ENCODE results near the gene SLC22A4. TPM values are rescaled to one million over a fixed set of nuclear protein-coding genes. Genes with fewer than 3 reads are reported as not detected.

Gene SLC22A4
- total and polyA plus RNA-seq, 7 donors: 1.1 to 17.5 (median 2.8) TPM

- TF ChIP-seq CTCF (IDR thresholded peaks at IDR 0.05): no peak
- H3K27ac ChIP-seq: peak within 1 kb of the TSS; percentile 97
- 0 to 1% (median 0%) methylated on average over 55 to 83 of the region's 83 CpGs for WGBS, 3 donors
- no peaks in the 10 kb centered on the region for H3K9me3 ChIP-seq
- H3K4me1 ChIP-seq: peaks cover 32% of the 10 kb centered on the region
- peak within 1 kb of the TSS; percentile 89 for H3K4me3 ChIP-seq
- ATAC-seq: peak; percentile 77 to 88 (median 81)
- peaks cover 0 to 20% of the 10 kb centered on the region in 2 donors for H3K36me3 ChIP-seq (ENCODE audit: insufficient read depth in 1 of 2, low read depth in 1 of 2)
- DNase-seq: peak; percentile 75 to 85
- no peaks in the 10 kb centered on the region for H3K27me3 ChIP-seq (ENCODE audit: insufficient read depth in 3 of 3, low read length in 2 of 3)
- intact Hi-C loops (cut with DNase I): loop anchor here (2.0 to 10.0 kb wide), 4 partner anchors 77 to 495 kb away; partner anchors contain the start of genes GDF9 (in 1 of the 2), SLC22A4 (in 1 of the 2) and UQCRQ (in 1 of the 2)
Measured at GRCh38 chr5:132369474-132370180, 75.4 kb downstream of the SLC22A4 start, which contains the start of gene SLC22A5. TSS of gene SLC22A5 (plus strand) at chr5:132369710. CDS start at chr5:132369973, 263 bp downstream.

- Histone ChIP-seq H3K9me3 (no peaks in the 10 kb centered on the region), H3K4me3 (peak overlapping the region; percentile 89), H3K27me3 (ENCODE audit: insufficient read depth in 3 of 3, low read length in 2 of 3) (no peaks in the 10 kb centered on the region), H3K36me3 (ENCODE audit: insufficient read depth in 1 of 2, low read depth in 1 of 2) (peaks cover 0 to 20% of the 10 kb centered on the region in 2 donors), H3K27ac (peak overlapping the region; percentile 97), H3K4me1 (peaks cover 32% of the 10 kb centered on the region)
- intact Hi-C loops (cut with DNase I): loop anchor here in 1 of 2 donors (2.0 to 10.0 kb wide), 3 partner anchors 78 to 494 kb away; partner anchors contain the start of genes GDF9 and UQCRQ
- 14 to 20% (median 16%) methylated on average over 30 to 34 of the region's 34 CpGs for WGBS, 3 donors
- DNase-seq (peak in 1 of 2 donors; percentile 63), ATAC-seq (peak; percentile 17 to 39 (median 24))
- no peak for TF ChIP-seq CTCF (IDR thresholded peaks at IDR 0.05)
Measured at GRCh38 chr5:132370181-132370970, 76.2 kb downstream of the SLC22A4 start.

GRCh38 chr5:132370971-132371602 lies 76.9 kb downstream of the SLC22A4 start:
- H3K9me3 ChIP-seq: no peaks in the 10 kb centered on the region
- WGBS, 3 donors: 46 to 72% (median 46%) methylated on average over 19 of the region's 19 CpGs
- ATAC-seq: peak in 3 of 4 donors; percentile 40 to 71 (median 51)
- no peak for TF ChIP-seq CTCF (IDR thresholded peaks at IDR 0.05)
- H3K4me1 ChIP-seq: peaks cover 35% of the 10 kb centered on the region
- intact Hi-C loops (cut with DNase I): loop anchor here in 1 of 2 donors (2.0 to 10.0 kb wide), 3 partner anchors 78 to 494 kb away; partner anchors contain the start of genes GDF9 and UQCRQ
- no peaks in the 10 kb centered on the region for H3K27me3 ChIP-seq (ENCODE audit: insufficient read depth in 3 of 3, low read length in 2 of 3)
- H3K4me3 ChIP-seq: peak overlapping the region; percentile 89
- peak overlapping the region; percentile 97 for H3K27ac ChIP-seq
- peak in 1 of 2 donors; percentile 70 for DNase-seq
- H3K36me3 ChIP-seq (ENCODE audit: insufficient read depth in 1 of 2, low read depth in 1 of 2): peaks cover 0 to 17% of the 10 kb centered on the region in 2 donors

- Histone ChIP-seq H3K4me1 (peaks cover 40% of the 10 kb centered on the region), H3K9me3 (no peaks in the 10 kb centered on the region), H3K27me3 (ENCODE audit: insufficient read depth in 3 of 3, low read length in 2 of 3) (no peaks in the 10 kb centered on the region), H3K36me3 (ENCODE audit: insufficient read depth in 1 of 2, low read depth in 1 of 2) (peaks cover 0 to 12% of the 10 kb centered on the region in 2 donors), H3K4me3 (peak overlapping the region; percentile 89), H3K27ac (peak overlapping the region; percentile 97)
- no peak for ATAC-seq
- intact Hi-C loops (cut with DNase I): loop anchor here in 1 of 2 donors (2.0 to 10.0 kb wide), 3 partner anchors 79 to 493 kb away; partner anchors contain the start of genes GDF9 and UQCRQ
- no peak for TF ChIP-seq CTCF (IDR thresholded peaks at IDR 0.05)
- 78 to 91% (median 86%) methylated on average over 5 of the region's 5 CpGs for WGBS, 3 donors
- no peak for DNase-seq
Measured at GRCh38 chr5:132371603-132371994, 77.4 kb downstream of the SLC22A4 start.

Measured in psoas muscle (tissue), 8 donors.